HCT116 (cell line): Measurements from ENCODE around the gene TRMU.

Experiments
- EZH2 ChIP-seq: fragments of 200-600 bp; sonication (generic); IDR thresholded peaks from 2 replicates; pipeline ENCODE4 v1.6.1; 2017; ENCODE audit warnings: antibody characterized with exemption, mixed run types
- EZH2phosphoT487 ChIP-seq: fragments of 200-600 bp; IDR thresholded peaks from 2 replicates; pipeline ENCODE4 v1.6.1; 2018; ENCODE audit warnings: antibody characterized with exemption, borderline replicate concordance
- POLR2AphosphoS5 ChIP-seq: IDR thresholded peaks from 2 replicates; pipeline ENCODE4 v1.6.1; 2011; ENCODE audit warnings: mild to moderate bottlenecking, low read depth, low read length, moderate library complexity
- RAD21 ChIP-seq: IDR thresholded peaks from 2 replicates; pipeline ENCODE4 v1.6.1; 2012; ENCODE audit warnings: low read depth, mild to moderate bottlenecking
- SP1 ChIP-seq: IDR thresholded peaks from 2 replicates; pipeline ENCODE4 v1.6.1; 2012; ENCODE audit warnings: low read depth
- ZFX ChIP-seq: fragments of 450-650 bp; IDR thresholded peaks from 2 replicates; pipeline ENCODE4 v1.6.1; 2017
- TF ChIP-seq, protein P1 (sequence below), 3 experiments: fragments of 200-600 bp in 1 of 3; sonication (generic) in 1 of 3; IDR thresholded peaks in 2 of 3; conservative IDR thresholded peaks in 1 of 3; 2 replicates each; pipeline ENCODE4 v1.5.1; 2012 to 2017; ENCODE audit warnings: low read depth in 2 of 3, low read length in 2 of 3, antibody characterized with exemption in 1 of 3, borderline replicate concordance in 1 of 3, control low read depth in 1 of 3, mild to moderate bottlenecking in 1 of 3, mixed read lengths in 1 of 3, mixed run types in 1 of 3, moderate library complexity in 1 of 3; ENCODE audit not compliant: insufficient read depth in 1 of 3
- TF ChIP-seq, protein P2 (sequence below): IDR thresholded peaks from 2 replicates; pipeline ENCODE4 v1.6.1; 2012; ENCODE audit warnings: low read depth

- TF ChIP-seq, protein P1, sequence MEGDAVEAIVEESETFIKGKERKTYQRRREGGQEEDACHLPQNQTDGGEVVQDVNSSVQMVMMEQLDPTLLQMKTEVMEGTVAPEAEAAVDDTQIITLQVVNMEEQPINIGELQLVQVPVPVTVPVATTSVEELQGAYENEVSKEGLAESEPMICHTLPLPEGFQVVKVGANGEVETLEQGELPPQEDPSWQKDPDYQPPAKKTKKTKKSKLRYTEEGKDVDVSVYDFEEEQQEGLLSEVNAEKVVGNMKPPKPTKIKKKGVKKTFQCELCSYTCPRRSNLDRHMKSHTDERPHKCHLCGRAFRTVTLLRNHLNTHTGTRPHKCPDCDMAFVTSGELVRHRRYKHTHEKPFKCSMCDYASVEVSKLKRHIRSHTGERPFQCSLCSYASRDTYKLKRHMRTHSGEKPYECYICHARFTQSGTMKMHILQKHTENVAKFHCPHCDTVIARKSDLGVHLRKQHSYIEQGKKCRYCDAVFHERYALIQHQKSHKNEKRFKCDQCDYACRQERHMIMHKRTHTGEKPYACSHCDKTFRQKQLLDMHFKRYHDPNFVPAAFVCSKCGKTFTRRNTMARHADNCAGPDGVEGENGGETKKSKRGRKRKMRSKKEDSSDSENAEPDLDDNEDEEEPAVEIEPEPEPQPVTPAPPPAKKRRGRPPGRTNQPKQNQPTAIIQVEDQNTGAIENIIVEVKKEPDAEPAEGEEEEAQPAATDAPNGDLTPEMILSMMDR (IDR thresholded peaks at IDR 0.05 in 2 of 3, conservative IDR thresholded peaks at IDR 0.05 in 1 of 3; ENCODE audit: borderline replicate concordance in 1 of 3, insufficient read depth in 1 of 3, low read depth in 2 of 3, low read length in 2 of 3): no peak
- TF ChIP-seq EZH2 (no peak), RAD21 (no peak), ZFX (no peak), SP1 (no peak), POLR2AphosphoS5 (no peak), EZH2phosphoT487 (no peak)
- TF ChIP-seq, protein P2, sequence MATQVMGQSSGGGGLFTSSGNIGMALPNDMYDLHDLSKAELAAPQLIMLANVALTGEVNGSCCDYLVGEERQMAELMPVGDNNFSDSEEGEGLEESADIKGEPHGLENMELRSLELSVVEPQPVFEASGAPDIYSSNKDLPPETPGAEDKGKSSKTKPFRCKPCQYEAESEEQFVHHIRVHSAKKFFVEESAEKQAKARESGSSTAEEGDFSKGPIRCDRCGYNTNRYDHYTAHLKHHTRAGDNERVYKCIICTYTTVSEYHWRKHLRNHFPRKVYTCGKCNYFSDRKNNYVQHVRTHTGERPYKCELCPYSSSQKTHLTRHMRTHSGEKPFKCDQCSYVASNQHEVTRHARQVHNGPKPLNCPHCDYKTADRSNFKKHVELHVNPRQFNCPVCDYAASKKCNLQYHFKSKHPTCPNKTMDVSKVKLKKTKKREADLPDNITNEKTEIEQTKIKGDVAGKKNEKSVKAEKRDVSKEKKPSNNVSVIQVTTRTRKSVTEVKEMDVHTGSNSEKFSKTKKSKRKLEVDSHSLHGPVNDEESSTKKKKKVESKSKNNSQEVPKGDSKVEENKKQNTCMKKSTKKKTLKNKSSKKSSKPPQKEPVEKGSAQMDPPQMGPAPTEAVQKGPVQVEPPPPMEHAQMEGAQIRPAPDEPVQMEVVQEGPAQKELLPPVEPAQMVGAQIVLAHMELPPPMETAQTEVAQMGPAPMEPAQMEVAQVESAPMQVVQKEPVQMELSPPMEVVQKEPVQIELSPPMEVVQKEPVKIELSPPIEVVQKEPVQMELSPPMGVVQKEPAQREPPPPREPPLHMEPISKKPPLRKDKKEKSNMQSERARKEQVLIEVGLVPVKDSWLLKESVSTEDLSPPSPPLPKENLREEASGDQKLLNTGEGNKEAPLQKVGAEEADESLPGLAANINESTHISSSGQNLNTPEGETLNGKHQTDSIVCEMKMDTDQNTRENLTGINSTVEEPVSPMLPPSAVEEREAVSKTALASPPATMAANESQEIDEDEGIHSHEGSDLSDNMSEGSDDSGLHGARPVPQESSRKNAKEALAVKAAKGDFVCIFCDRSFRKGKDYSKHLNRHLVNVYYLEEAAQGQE: no peak
These were observed 14.2 kb downstream of the TRMU start for GRCh38 chr22:46349681-46350080.
